SK-N-SH treated with all-trans-retinoic acid at 6 μM for 48 hours (cell line): Measurements from ENCODE around the gene SDK1.

ENCODE experiments used
- GLIS3 ChIP-seq: fragments of 250-450 bp; sonication (Bioruptor Pico); IDR thresholded peaks from 2 replicates; pipeline ENCODE4 v1.5.0; 2020; ENCODE audit warnings: mild to moderate bottlenecking, moderate library complexity
- ISL1 ChIP-seq: fragments of 250-450 bp; sonication (Bioruptor Pico); IDR thresholded peaks from 2 replicates; pipeline ENCODE4 v2.1.2; 2022; ENCODE audit warnings: mild to moderate bottlenecking, moderate library complexity
- ZFP3 ChIP-seq: fragments of 250-450 bp; sonication (Bioruptor Pico); IDR thresholded peaks from 2 replicates; pipeline ENCODE4 v1.5.0; 2020; ENCODE audit warnings: mild to moderate bottlenecking, moderate library complexity
- TF ChIP-seq, protein P1 (sequence below): fragments of 250-450 bp; sonication (Bioruptor Pico); IDR thresholded peaks from 2 replicates; pipeline ENCODE4 v1.5.0; 2020; ENCODE audit warnings: mild to moderate bottlenecking, moderate library complexity
- TF ChIP-seq, protein P2 (sequence below): fragments of 250-450 bp; sonication (Bioruptor Pico); IDR thresholded peaks from 2 replicates; pipeline ENCODE4 v1.5.1; 2020; ENCODE audit warnings: low read depth, mild to moderate bottlenecking, moderate library complexity

DNA sequence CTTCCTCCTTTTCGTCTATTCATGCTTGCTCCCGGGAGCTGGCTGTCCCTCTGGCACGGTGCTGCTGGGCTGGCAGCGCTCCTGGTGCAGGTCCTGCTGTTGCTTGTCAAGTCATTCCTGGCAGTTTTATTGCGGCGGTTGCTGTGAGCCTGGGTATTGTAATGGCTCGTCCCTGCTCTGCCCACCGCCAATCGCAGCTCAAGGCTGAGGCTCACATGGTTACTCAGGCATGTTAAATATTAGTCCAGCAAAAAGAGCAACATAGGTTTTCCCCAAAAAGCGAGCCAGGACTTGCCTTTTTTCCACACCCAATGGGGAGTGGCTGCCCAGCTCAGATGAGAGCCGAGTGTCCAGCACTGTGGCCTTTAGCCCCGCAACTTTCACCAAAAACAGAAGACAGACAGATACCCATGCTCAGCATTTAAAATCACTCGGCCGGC, 888.1 kb downstream of the SDK1 start:
- TF ChIP-seq ISL1 (CRISPR knock-in tag) = peak; percentile 32; the same call in 1 of the 2 replicates
- TF ChIP-seq, protein P1, sequence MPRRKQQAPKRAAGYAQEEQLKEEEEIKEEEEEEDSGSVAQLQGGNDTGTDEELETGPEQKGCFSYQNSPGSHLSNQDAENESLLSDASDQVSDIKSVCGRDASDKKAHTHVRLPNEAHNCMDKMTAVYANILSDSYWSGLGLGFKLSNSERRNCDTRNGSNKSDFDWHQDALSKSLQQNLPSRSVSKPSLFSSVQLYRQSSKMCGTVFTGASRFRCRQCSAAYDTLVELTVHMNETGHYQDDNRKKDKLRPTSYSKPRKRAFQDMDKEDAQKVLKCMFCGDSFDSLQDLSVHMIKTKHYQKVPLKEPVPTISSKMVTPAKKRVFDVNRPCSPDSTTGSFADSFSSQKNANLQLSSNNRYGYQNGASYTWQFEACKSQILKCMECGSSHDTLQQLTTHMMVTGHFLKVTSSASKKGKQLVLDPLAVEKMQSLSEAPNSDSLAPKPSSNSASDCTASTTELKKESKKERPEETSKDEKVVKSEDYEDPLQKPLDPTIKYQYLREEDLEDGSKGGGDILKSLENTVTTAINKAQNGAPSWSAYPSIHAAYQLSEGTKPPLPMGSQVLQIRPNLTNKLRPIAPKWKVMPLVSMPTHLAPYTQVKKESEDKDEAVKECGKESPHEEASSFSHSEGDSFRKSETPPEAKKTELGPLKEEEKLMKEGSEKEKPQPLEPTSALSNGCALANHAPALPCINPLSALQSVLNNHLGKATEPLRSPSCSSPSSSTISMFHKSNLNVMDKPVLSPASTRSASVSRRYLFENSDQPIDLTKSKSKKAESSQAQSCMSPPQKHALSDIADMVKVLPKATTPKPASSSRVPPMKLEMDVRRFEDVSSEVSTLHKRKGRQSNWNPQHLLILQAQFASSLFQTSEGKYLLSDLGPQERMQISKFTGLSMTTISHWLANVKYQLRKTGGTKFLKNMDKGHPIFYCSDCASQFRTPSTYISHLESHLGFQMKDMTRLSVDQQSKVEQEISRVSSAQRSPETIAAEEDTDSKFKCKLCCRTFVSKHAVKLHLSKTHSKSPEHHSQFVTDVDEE (CRISPR knock-in tag) = peak; percentile 62
- TF ChIP-seq GLIS3 (CRISPR knock-in tag) = 0 out of 2 replicates have a peak, but pooled peaks have one; percentile 56
- TF ChIP-seq, protein P2, sequence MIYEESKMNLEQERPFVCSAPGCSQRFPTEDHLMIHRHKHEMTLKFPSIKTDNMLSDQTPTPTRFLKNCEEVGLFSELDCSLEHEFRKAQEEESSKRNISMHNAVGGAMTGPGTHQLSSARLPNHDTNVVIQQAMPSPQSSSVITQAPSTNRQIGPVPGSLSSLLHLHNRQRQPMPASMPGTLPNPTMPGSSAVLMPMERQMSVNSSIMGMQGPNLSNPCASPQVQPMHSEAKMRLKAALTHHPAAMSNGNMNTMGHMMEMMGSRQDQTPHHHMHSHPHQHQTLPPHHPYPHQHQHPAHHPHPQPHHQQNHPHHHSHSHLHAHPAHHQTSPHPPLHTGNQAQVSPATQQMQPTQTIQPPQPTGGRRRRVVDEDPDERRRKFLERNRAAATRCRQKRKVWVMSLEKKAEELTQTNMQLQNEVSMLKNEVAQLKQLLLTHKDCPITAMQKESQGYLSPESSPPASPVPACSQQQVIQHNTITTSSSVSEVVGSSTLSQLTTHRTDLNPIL (CRISPR knock-in tag) = no peak
- TF ChIP-seq ZFP3 = no peak
